ENCODE results near the gene MEST. TPM values are rescaled to one million over a fixed set of nuclear protein-coding genes. Genes with fewer than 3 reads are reported as not detected.
A peak's percentile ranks its signal among the peaks of the same experiment; 100 is the strongest.
"Not testable (repeated sequence)": the region's sequence is repeated elsewhere in the genome, so short reads cannot be mapped to it uniquely, and the experiment has no call there.

MEST gene
- polyA plus RNA-seq, 4 donors, result 646 to 761 (median 684) TPM

DNA sequence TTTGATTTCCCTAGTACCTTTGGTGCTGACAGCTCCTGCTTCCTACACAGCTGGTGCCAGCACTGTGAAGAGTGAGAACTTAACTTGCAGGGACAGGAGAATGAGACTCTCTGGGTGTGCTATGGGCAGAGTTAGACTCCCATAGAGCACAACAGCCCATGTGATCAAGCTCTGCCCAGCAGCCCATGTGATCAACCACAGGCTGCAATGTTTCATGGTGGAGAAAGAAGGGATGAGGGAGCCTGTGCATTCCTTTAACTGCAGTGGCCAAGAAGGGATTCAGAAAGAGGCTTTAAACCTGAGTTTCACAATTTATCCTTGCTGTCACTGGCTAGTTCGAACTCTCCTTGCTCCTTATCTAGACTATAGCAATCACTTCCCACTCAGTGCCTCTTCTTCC, 10.0 kb upstream of the MEST start:
- no peak for DNase-seq (ENCODE audit: low read depth in 4 of 4, low spot score in 2 of 4)

DNA sequence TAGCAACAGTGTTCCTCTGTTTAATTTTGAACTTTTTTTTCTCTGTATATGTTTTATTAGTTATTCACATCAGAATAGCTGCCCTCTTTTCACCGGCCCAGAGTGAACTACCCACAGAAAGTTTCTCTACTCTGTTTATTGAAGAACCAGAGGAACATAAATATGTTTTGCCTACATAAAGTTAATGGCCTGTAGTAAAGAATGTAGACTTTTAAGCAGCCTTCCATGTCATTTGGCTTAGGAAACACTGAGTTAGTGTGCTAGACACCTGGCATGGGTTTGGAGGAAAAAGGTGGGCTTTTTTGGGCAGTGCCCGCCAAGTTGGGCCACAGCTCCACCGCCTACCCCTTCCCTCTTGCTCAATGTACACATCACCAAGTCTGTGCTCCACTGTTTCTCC, 8.9 kb upstream of the MEST start:
- no peak for DNase-seq (ENCODE audit: low read depth in 4 of 4, low spot score in 2 of 4)

DNA sequence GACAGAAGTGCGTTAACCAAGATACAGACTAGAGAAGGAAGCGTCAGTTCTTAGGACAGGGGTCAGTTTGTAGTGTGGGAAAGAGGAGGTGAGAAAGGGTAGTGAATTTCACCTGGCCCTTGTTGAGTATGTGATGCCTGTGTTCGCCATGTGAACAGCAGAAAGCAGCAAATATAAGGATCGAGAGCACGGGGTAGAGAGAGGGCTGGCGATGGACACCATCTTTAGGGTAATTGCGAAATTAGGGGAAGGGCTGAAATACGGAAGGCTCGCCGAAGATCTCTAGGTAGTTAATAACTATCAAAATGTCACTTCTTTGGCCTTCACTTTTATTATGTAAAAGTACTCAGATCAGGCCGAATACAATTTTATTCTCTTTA, 6.2 kb upstream of the MEST start:
- DNase-seq (ENCODE audit: low read depth in 4 of 4, low spot score in 2 of 4), result no peak

DNA sequence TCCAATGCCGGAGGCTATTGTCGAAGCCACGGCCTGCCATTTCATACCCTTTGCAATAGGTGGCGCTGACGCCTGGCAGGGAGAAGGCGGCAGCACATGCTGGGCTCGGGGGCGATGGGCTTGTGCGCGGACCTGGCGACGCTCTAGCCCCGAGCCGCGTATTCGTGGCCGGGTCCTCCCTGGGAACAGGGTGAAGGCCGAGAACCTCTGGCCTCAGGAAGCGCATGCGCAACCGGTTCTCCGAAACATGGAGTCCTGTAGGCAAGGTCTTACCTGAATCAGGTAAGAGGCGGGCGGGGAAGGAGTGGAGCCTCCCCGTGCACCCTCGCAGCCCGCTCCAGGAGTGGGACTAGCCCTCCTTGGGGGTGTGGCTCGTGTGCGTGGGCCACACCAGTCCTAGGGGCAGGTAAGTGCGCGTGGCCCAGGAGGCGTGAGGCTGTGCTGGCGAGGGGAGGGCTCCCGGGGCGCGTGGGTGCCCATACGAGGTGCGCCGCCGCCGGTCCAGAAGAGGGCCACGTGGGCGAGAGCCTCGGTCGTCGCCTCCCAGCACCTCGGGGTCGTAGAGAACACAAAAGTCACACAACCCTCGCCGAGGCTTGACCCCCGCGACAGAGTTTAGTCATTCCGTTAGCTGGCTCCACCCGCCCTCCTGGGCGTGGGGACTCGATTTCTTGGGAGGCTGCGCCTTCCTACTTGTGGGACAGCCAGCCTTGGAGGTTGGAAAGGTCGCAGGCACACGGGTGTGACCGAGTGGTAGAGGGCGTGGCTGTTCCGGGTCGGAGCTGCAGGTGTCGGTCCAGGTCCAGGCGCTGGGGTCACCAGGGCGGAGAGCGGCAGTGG, 5.6 kb upstream of the MEST start:
- no peak for DNase-seq (ENCODE audit: low read depth in 4 of 4, low spot score in 2 of 4)

DNA sequence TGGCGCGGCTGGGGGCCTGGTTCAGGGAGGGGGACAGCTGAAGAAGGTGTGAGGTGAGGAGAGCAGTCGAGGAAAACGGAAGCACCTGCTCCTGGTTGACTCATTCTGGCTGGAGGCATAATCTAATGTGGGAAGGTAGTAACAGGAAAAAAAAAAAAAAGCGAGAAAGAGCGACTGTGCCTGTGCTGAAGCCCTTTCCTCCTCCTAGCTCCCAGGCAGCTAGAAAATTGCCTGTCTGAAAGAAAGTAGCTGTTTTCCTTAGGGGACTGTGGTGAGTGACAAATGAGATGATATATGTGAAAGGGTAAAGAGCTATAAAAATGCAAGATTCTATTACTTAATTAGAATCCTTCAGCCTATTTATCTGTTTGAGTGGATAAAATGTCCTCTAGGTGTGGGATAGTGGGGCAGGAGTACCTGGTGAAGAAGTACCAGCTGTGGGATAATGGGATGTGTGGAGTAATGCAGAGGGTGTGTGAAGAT, 4.9 kb upstream of the MEST start:
- no peak for DNase-seq (ENCODE audit: low read depth in 4 of 4, low spot score in 2 of 4)

DNA sequence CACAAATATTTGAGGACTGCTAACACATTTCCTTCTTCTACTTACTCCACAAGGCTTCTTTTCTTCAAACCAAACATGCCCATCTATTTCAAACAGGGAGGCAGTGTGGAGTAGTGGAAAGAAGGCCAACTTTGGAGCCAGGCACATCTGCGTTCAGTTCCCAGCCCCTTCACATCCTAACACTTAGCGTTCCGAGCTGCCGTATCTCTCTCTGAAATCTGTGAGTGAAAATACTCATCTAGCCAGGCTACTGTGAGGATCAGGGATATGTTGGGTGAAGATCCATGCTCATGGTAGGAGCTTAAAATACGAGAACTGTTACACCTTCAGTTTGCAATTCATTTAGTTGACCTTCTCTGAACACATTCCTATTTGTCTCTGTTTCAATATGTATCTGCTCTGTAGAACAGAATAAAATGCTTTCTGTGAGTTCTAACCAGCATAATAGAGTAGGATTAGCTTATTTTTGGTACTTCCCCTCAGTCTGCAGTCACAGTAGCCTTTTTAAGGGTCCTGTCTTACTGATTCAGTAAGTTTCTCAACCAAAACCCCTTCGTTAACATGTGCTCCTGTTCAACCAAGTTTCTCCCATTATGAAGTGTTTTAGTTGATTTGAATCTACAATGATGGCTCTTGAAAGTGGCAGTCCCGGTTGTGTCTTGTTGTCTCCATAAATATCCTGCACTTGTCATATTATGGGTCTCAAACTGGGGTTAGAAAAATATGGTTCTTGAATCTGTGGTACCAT, 3.3 kb upstream of the MEST start:
- no peak for DNase-seq (ENCODE audit: low read depth in 4 of 4, low spot score in 2 of 4)

DNA sequence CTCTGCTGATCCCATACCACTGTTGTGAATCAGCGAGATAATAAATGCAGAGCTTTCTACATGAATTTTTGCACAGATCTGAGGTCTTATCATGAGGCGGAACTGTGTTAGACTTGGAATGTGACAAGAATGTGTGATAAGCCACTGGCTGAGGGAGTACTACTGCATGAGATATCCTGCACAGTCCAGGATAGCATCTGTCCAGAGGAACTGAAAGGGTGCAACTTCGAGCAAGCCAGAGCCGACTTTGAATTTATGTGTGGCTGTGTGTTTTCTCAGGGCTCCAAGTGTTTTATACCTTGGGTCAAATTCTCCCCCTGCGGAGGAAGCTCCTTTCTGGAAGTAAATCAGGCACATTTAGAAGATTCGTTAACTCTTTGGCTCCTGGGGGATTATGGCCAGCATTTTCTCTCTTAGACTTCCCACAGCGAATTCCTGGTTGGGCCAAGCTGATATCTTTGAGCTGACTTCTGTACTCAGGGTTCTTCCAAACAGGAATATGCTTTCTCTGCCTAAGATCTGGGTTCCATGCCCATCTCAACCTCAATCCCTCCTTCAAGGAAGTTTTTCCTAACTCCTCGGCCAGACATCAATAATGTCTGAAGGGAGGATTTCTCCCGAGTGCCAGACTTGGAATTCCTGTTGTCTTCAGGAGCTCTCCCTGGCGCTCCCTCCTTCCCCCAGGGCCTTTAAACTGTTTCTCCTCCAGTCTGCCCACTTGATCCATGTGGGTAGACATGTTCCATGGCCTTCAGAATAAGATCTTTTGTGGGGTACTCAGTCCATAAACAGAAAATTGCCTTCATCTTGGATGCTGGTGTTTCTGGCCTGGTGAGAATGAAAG, 2.5 kb upstream of the MEST start:
- peak in 2 of 4 donors; percentile 73 to 81 for DNase-seq (ENCODE audit: low read depth in 4 of 4, low spot score in 2 of 4)

DNA sequence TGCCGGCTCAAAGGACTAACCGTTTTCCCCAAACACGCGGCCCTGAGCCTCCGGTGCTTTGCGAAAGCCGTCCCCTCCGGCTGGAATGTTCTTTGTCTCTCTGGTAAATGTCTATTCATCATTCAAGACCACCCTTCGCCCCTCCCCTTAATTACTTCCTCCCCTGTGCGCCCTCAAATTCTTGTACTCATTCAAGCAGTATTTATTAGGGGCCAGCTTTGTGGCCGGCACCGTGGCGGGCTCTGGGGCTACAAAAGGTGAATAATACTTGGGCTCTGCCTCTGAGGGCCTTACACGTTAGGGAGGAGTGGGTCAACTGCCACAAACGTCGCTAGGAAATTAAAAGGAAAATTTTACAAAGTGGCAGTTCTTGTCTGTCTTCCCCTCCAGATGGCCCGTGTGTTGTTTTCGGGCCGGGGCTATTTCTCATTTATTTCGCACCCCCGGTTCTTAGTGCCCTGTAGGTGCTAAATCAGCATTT, 1.5 kb upstream of the MEST start:
- peak in 1 of 4 donors; percentile 75 for DNase-seq (ENCODE audit: low read depth in 4 of 4, low spot score in 2 of 4)

DNA sequence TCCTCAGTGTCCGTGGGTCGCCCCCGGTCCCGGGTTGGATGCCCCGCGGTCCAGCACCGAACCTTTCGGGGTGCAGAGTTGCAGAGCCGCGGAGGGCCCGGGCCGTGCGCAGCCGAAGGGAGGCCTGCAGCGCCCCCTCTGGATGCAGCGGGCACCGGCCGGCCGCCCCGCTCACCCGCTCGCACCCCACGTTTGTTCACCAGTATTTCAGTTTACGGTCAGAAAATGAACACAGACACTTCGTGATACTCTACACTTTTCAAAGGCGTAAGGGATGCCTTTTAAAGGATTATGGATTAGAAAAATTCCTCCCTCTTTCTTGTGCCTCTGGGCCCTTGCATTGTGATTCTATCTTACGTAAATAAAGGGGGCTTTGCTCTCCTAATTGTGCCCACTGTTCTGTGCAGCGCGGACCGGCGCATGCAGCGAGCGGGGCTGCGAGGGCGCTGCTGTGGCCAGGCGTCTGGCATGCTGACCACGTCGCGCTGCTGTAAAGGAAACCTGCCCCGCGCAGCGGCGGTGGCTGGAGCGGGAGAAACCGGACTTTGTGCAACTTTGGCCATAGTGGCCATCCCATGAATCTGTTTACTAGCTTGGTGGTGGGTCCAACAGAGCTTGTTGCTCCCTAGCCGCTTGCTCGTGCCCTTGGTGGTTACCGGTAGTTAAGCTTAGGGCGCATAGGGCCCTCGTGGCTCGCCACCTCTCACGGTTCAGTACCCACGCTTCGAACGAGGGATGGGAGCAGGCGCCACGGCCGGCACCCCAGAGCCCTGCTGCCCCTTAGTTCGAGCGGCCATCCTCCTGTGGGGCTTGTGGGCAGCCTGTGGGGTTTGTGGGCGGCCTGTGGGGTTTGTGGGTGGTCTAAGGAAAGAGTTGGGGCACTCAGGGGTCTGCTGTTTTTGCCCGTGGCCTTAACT, 739 bp upstream of the MEST start:
- no peak for DNase-seq (ENCODE audit: low read depth in 4 of 4, low spot score in 2 of 4)

DNA sequence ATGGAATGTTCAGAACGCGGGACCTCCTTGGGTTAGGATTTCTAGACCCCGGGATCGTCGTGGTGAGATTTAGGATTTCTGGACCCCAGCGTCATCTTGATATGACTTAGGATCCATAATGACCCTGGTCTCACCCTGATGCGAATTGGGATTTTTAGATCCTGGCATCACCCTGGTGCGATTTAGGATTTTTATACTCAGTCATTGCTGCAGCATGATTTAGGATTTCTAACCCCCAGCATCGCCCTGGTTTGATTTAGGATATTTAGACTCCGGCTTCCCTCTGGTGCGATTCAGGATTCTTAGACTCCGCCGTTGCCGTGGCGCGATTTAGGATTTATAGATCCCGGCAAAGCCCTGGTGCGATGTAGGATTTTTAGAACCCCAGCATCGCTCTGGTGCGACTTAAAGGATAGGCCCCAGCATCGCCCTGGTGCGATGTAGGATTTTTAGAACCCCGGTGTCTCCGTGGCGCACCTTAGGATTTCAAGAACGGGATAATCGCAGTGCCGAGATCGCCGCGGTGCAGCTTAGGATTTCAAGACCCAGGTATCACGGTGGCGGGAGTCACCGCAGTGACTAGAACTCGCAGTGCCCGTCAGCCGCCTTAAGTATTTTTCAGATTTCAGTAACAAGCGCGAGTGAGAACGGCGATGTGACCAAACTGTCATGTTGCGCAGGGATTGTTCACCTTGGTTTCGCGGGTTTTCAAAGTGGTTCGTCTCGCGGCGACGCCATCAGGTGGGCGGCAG, 814 bp downstream of the MEST start:
- DNase-seq (ENCODE audit: low read depth in 4 of 4, low spot score in 2 of 4), result no peak

DNA sequence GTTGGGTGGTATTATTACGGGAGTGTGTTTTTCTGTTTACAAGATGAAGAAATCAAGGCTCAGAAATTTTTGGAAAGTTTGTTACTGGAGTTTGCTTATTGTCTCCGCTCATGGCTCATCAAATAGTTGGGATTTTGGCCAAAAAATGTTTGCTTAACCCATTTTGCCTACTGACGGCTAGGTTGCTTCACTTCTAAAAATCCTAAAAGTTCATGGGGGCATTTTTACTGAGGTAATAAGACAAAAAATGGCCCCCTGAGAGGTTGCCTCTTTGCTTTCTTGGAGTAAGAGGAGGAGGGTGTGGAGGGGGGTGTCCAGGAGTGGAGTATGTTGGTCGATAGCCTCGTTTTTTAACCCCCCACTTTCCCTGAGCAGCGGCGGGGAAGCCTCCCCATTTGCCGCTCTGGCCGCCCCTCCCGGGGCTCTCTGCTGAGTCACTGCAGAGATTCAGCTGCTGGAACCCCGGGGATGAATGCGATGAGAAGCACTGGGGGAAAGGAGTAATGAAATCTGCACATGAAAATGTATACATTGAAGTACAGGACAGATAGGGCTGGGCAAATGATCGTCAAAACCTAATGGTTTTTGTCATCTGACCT, 1.5 kb downstream of the MEST start:
- no peak for DNase-seq (ENCODE audit: low read depth in 4 of 4, low spot score in 2 of 4)

DNA sequence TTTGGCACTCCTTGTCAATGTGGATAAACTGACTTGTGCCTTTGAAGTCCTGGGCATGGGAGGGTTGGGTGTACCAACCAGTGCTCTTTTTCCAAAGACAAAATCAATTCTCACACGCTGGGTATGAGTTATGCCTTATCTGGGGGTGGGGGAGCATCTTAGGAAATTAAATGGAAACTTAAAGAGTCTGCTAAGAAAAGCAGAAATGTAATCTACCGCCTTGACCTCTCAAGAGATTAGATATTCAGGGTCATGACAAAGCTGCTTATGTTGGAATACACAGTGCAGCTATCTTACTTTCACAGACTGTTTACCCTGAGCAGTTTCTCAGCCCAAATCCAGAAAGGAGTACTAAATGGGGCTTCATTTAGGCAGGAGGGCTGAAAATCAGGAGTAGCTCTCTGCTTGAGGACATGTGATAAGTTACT, 2.6 kb downstream of the MEST start:
- DNase-seq (ENCODE audit: low read depth in 4 of 4, low spot score in 2 of 4), result no peak

DNA sequence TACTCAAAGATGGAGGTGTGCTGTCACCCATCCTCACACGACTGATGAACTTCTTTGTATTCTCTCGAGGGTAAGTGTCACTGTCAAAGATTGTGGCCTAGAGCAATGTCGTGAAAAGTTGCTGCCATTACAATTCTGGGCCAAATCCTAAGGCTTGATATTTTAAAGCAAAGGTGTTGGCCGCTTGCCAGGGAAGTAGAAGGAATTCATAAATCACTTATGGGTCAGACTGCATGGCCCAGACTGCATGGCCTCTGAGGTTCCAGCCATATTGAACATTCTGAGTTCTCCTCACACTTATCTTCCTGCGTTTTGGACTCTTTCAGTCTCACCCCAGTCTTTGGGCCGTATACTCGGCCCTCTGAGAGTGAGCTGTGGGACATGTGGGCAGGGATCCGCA, 8.6 kb downstream of the MEST start:
- no peak for DNase-seq (ENCODE audit: low read depth in 4 of 4, low spot score in 2 of 4)

DNA sequence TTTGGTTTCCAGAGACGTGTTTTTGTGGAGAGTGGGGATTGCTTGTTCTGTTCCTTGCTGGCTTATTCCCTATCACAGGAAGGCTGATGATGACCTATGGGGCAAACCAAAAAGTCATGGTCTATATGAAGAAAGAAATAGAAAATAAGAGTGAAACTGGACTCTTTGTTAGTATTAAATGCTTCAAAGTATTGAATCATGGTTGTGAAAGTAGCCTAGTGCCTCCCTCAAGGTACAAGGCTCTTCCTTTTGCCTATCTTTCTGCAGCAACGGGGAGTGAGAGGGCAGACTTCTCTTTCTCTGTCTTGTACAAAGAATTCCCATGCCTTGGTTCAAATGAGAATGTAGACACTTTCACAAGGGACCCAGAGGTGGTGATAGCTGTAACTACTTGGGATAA, 9.0 kb downstream of the MEST start:
- DNase-seq (ENCODE audit: low read depth in 4 of 4, low spot score in 2 of 4), result no peak

DNA sequence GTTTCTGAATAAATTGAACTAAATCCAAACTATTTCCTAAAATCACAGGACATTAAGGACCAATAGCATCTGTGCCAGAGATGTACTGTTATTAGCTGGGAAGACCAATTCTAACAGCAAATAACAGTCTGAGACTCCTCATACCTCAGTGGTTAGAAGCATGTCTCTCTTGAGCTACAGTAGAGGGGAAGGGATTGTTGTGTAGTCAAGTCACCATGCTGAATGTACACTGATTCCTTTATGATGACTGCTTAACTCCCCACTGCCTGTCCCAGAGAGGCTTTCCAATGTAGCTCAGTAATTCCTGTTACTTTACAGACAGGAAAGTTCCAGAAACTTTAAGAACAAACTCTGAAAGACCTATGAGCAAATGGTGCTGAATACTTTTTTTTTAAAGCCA, 13.9 kb downstream of the MEST start:
- DNase-seq (ENCODE audit: low read depth in 4 of 4, low spot score in 2 of 4), result no peak

DNA sequence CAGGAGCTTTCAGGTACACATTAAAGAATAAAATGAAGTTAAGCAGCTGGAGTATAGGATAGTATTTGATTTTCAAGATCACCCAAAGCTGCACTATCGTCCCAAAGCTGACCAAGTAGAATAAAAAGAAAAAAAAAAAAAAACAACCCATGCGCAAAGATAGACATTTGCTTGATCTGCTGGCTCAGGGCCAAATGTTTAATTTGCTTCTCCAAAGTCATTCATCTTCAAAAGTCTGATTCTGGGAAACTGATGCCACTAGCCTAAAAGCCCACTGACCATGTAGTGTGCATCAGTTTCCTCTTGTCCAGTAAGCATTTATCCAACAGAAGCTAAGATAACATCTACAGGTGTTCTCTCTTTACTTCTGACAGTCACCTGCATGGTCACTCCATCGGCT, 14.5 kb downstream of the MEST start:
- no peak for DNase-seq (ENCODE audit: low read depth in 4 of 4, low spot score in 2 of 4)

DNA sequence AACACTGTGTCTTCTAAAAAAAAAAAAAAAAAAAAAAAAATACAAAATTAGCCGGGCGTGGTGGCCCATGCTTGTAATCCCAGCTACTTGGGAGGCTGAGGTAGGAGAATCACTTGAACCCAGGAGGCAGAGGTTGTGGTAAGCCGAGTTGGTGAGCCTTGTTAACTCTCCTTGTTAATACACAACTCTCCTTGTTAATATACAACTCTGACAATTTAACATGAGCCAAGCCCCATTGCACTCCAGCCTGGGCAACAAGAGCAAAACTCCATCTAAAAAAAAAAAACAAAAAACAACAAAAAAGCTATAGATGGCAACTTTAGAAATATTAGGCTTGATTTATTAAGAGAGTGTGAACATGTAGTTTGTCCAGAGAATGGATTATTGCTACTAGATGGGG, 20.2 kb downstream of the MEST start:
- not testable (repeated sequence) for DNase-seq (ENCODE audit: low read depth in 4 of 4, low spot score in 2 of 4)

DNA sequence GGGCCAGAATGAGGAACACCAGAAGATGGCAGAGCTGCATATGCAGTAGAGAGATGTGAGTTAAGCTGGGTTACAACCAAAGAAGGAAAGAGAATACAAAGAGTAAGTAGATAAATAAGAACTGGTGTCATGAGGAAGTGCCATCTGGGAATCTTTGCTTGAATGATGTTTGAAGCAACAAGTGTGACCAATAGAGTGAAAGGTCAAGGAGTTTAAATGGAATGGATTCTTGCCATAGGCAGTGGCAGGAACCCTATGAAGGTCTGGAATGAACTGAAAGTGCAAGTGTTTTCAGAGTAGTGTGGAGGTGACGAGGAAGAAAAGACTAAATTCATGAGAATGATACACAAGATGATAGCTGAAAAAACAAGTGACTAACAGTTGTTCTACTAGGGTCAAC, 21.6 kb downstream of the MEST start:
- no peak for DNase-seq (ENCODE audit: low read depth in 4 of 4, low spot score in 2 of 4)
